GM12891 (cell line): Measurements from ENCODE around the gene TCEANC.
A peak's percentile ranks its signal among the peaks of the same experiment; 100 is the strongest.
"Not testable (repeated sequence)": the region's sequence is repeated elsewhere in the genome, so short reads cannot be mapped to it uniquely, and the experiment has no call there.

Source experiments
- DNase-seq: peaks from one replicate; pipeline ENCODE4 v3.0.0; 2011; ENCODE audit warnings: low spot score; ENCODE audit not compliant: insufficient read length
- FAIRE-seq: peaks from 2 replicates; lab custom pipeline; 2011; peaks lifted over from hg19 to GRCh38; lab: Jason Lieb, UNC
- PAX5 ChIP-seq: IDR thresholded peaks from 2 replicates; pipeline ENCODE4 v1.6.1; 2011; ENCODE audit warnings: low read length, moderate library complexity, mild to moderate bottlenecking; ENCODE audit not compliant: insufficient read depth, severe bottlenecking
- POLR2A ChIP-seq: IDR thresholded peaks from 2 replicates; pipeline ENCODE4 v1.6.1; 2011; ENCODE audit warnings: low read depth, low read length, control low read depth
- POLR2AphosphoS5 ChIP-seq: IDR thresholded peaks from 2 replicates; pipeline ENCODE4 v1.6.1; 2011; ENCODE audit warnings: low read depth, low read length, control low read depth
- POU2F2 ChIP-seq: IDR thresholded peaks from 2 replicates; pipeline ENCODE4 v1.6.1; 2011; ENCODE audit warnings: low read depth, mild to moderate bottlenecking, control low read depth, low read length, moderate library complexity
- SPI1 ChIP-seq: IDR thresholded peaks from 2 replicates; pipeline ENCODE4 v1.6.1; 2011; ENCODE audit warnings: low read depth, low read length, control low read depth
- TAF1 ChIP-seq: IDR thresholded peaks from 2 replicates; pipeline ENCODE4 v1.6.1; 2011; ENCODE audit warnings: low read depth, low read length, control low read depth

TCEANC gene

DNA sequence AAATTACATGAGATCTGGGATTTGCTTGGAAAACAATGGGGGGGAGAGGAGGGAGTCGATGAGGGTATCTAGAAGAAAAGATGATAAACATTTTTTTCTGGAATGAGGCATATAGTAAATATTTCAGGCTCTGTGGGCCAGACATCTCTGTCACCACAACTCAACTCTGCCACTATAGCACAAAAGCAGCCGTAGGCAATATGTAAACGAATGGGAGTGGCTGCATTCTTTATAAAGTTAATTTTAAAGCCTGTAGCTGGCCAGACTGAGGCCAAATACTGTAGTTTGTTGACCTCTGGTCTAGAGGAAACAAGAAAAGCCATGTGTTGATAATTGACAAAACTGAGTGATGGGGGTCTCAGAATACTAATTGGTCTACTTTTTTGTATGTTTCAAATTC lies 14.1 kb upstream of the TCEANC start:
- no peak for DNase-seq
- FAIRE-seq = no peak
- no peak for TF ChIP-seq POLR2A
- TF ChIP-seq TAF1 = no peak
- no peak for TF ChIP-seq POLR2AphosphoS5
- no peak for TF ChIP-seq POU2F2
- TF ChIP-seq PAX5 = no peak
- TF ChIP-seq SPI1 = no peak

DNA sequence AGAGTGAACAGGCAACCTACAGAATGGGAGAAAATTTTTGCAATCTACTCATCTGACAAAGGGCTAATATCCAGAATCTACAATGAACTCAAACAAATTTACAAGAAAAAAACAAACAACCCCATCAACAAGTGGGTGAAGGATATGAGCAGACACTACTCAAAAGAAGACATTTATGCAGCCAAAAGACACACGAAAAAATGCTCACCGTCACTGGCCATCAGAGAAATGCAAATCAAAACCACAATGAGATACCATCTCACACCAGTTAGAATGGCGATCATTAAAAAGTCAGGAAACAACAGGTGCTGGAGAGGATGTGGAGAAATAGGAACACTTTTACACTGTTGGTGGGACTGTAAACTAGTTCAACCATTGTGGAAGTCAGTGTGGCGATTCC lies 11.3 kb upstream of the TCEANC start:
- not testable (repeated sequence) for FAIRE-seq, DNase-seq

GRCh38 chrX:13645464-13646153 lies 7.3 kb upstream of the TCEANC start:
- DNase-seq = no peak
- FAIRE-seq = peak; percentile 28
- no peak for TF ChIP-seq POLR2AphosphoS5
- TF ChIP-seq SPI1 = no peak
- TF ChIP-seq POLR2A = no peak
- no peak for TF ChIP-seq TAF1
- TF ChIP-seq POU2F2 = no peak
- no peak for TF ChIP-seq PAX5

- FAIRE-seq (peak; percentile 60), DNase-seq (no peak)
- TF ChIP-seq POU2F2 (no peak), POLR2A (no peak), SPI1 (no peak), POLR2AphosphoS5 (no peak), TAF1 (no peak), PAX5 (no peak)
Observed at GRCh38 chrX:13646154-13646549, 6.8 kb upstream of the TCEANC start.

DNA sequence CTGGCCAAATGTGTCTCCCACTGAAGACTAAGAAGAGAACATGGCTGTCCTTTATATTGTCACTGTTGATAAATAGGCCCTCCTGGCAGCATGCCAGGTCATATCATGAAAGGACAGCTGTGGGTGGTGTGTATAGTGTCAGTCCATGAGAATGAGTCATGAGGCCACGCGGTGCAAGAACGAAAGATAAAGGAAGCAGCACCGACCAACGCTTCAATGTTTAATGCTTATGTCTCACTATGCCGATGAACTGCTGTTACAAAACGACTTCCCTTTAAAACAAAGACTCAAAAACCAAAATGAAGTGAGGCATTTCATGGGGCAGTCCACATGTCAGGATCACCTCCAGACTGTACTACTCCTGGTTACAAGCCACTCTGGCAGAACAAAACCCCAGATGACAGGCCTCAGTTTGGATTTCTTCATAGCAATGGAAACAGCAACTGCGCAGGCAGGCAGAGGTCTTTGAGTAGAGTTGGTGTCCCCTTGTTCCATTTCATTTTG lies 5.2 kb upstream of the TCEANC start:
- FAIRE-seq = no peak
- TF ChIP-seq PAX5 = no peak
- no peak for DNase-seq

GRCh38 chrX:13648336-13648735 lies 4.6 kb upstream of the TCEANC start:
- DNase-seq = not testable (repeated sequence)
- FAIRE-seq = peak; percentile 81

DNA sequence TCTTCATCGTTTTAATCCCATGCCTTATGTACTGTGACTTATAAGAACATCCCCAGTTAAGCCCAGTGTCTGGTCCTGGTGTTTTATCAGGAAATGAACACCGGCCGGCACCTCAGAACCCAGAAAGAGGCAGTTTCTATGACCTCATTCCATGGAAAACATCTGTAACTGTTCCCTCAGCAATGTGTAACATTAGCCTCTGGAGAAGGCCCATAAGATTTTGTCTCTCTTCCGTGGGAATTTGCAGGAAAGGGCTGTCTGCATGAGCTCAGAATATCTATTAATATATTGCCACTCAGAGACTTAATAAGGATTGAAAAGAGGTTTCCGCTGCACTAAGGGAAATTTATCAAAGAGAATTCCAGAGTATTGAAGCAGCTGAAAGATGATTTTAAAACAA lies 3.1 kb upstream of the TCEANC start:
- no peak for TF ChIP-seq TAF1
- TF ChIP-seq POLR2AphosphoS5 = no peak
- no peak for TF ChIP-seq POLR2A
- TF ChIP-seq POU2F2 = no peak
- no peak for TF ChIP-seq PAX5
- no peak for TF ChIP-seq SPI1
- no peak for DNase-seq
- no peak for FAIRE-seq

- no peak for FAIRE-seq
- TF ChIP-seq POLR2A (no peak), POU2F2 (no peak), PAX5 (no peak), POLR2AphosphoS5 (no peak), TAF1 (no peak), SPI1 (no peak)
- DNase-seq = no peak
Observed at GRCh38 chrX:13650318-13650717, 2.6 kb upstream of the TCEANC start.

GRCh38 chrX:13651150-13651549 lies 1.8 kb upstream of the TCEANC start:
- DNase-seq (no peak), FAIRE-seq (no peak)
- TF ChIP-seq POLR2A (no peak), TAF1 (no peak), SPI1 (no peak), POU2F2 (no peak), PAX5 (no peak), POLR2AphosphoS5 (no peak)

DNA sequence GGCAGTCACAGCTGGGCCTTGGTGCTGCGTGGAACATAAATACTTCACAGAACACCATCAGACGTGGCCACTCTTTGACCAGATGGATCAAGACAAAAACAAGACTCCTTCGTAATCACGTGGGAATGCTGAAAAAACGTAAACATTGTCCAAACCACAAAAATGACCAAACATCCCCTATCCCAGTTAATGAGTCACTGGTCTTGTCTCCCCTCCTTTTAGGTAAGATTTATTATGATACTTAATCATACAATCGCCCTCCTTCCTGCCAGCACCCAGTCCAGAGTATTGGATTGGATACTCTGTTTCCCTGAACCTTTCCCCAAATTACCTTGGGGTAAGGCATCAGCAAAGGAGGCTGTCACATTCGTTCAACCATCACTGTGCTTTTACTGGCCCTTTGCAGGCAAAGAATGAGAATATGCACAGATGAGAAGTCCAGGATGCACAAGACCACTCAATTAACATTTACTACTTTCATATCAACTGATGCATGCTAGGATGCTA lies 601 bp upstream of the TCEANC start:
- peak; percentile 74 for FAIRE-seq
- DNase-seq = no peak
- TF ChIP-seq TAF1 = no peak
- TF ChIP-seq SPI1 = no peak
- no peak for TF ChIP-seq POU2F2
- TF ChIP-seq POLR2AphosphoS5 = no peak
- TF ChIP-seq PAX5 = no peak
- TF ChIP-seq POLR2A = no peak

DNA sequence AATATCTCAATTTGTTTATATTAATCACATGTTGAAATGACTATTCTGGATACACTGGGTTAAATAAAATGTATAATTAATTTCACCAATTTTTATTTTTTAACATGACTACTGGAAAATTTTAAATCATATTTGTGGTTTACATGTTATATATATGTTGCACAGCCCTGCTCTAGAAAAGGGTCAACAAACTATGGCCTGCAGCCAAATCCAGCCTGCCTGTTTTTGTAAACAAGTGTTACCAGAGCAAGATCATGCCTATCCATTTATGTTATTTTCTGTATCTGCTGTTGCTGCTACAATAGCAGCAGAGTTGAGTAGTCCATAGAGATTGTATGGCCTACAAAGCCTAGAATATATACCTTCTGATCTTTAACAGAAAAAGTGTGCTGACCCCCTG lies 1.2 kb downstream of the TCEANC start:
- FAIRE-seq (no peak), DNase-seq (no peak)
- TF ChIP-seq PAX5 (no peak), POLR2A (no peak), POLR2AphosphoS5 (no peak)
